ENCODE results near the gene DMD.

DNA sequence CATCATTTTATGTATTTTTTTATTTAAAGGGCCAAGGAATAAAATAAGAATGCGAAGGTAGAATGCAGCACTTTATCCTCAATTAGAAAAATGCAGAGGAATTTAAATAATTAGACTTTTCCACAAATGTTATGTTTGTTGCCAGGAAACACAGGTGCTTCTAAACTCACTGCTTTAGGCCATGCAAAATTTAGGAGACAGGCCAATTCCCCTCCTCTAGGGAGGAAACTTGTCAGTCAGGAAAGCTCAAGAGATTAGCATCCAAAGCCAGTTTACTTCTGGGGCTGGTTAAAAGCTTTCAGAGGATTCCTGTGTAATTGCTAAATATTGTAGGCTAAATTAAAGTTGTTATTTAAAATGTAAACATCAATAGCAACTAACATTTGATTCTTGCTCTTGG, 124.5 kb downstream of the DMD start:
- TF ChIP-seq POLR2A (IDR thresholded peaks at IDR 0.05), result no peak
- TF ChIP-seq, protein P1, sequence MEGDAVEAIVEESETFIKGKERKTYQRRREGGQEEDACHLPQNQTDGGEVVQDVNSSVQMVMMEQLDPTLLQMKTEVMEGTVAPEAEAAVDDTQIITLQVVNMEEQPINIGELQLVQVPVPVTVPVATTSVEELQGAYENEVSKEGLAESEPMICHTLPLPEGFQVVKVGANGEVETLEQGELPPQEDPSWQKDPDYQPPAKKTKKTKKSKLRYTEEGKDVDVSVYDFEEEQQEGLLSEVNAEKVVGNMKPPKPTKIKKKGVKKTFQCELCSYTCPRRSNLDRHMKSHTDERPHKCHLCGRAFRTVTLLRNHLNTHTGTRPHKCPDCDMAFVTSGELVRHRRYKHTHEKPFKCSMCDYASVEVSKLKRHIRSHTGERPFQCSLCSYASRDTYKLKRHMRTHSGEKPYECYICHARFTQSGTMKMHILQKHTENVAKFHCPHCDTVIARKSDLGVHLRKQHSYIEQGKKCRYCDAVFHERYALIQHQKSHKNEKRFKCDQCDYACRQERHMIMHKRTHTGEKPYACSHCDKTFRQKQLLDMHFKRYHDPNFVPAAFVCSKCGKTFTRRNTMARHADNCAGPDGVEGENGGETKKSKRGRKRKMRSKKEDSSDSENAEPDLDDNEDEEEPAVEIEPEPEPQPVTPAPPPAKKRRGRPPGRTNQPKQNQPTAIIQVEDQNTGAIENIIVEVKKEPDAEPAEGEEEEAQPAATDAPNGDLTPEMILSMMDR (IDR thresholded peaks at IDR 0.05), result no peak

Measured in sigmoid colon (tissue), 3 donors.